Measurements from ENCODE around the gene NPAS3.

NPAS3 gene

GRCh38 chr14:33618361-33619105 is 679.9 kb downstream of the NPAS3 start:
- Histone ChIP-seq H3K27ac (ENCODE audit: poor library complexity, severe bottlenecking) (no peak overlapping the region), H3K9me3 (ENCODE audit: severe bottlenecking) (no peaks in the 10 kb centered on the region), H3K36me3 (ENCODE audit: low read depth) (no peaks in the 10 kb centered on the region), H3K27me3 (ENCODE audit: insufficient read depth, poor library complexity, severe bottlenecking) (no peaks in the 10 kb centered on the region), H3K4me1 (ENCODE audit: insufficient read depth, poor library complexity, severe bottlenecking) (peaks cover 14% of the 10 kb centered on the region), H3K4me3 (ENCODE audit: severe bottlenecking) (no peak overlapping the region)
- DNase-seq (ENCODE audit: low spot score) (no peak), ATAC-seq (ENCODE audit: low read depth) (no peak)
- no peak for TF ChIP-seq CTCF (IDR thresholded peaks at IDR 0.05; ENCODE audit: poor library complexity, severe bottlenecking)

- Histone ChIP-seq H3K4me3 (ENCODE audit: severe bottlenecking) (no peak overlapping the region), H3K9me3 (ENCODE audit: severe bottlenecking) (no peaks in the 10 kb centered on the region), H3K27me3 (ENCODE audit: insufficient read depth, poor library complexity, severe bottlenecking) (peaks cover 4% of the 10 kb centered on the region), H3K4me1 (ENCODE audit: insufficient read depth, poor library complexity, severe bottlenecking) (peaks cover 4% of the 10 kb centered on the region), H3K36me3 (ENCODE audit: low read depth) (no peaks in the 10 kb centered on the region), H3K27ac (ENCODE audit: poor library complexity, severe bottlenecking) (no peak overlapping the region)
- DNase-seq (ENCODE audit: low spot score) = no peak
- no peak for ATAC-seq (ENCODE audit: low read depth)
- no peak for TF ChIP-seq CTCF (IDR thresholded peaks at IDR 0.05; ENCODE audit: poor library complexity, severe bottlenecking)
Measured at GRCh38 chr14:33622496-33622895, 683.8 kb downstream of the NPAS3 start.

- Histone ChIP-seq H3K4me3 (ENCODE audit: severe bottlenecking) (no peak overlapping the region), H3K27me3 (ENCODE audit: insufficient read depth, poor library complexity, severe bottlenecking) (peaks cover 3% of the 10 kb centered on the region), H3K9me3 (ENCODE audit: severe bottlenecking) (no peaks in the 10 kb centered on the region), H3K36me3 (ENCODE audit: low read depth) (no peaks in the 10 kb centered on the region), H3K27ac (ENCODE audit: poor library complexity, severe bottlenecking) (no peak overlapping the region), H3K4me1 (ENCODE audit: insufficient read depth, poor library complexity, severe bottlenecking) (no peaks in the 10 kb centered on the region)
- no peak for TF ChIP-seq CTCF (IDR thresholded peaks at IDR 0.05; ENCODE audit: poor library complexity, severe bottlenecking)
- DNase-seq (ENCODE audit: low spot score) = no peak
- no peak for ATAC-seq (ENCODE audit: low read depth)
Measured at GRCh38 chr14:33629792-33630191, 691.1 kb downstream of the NPAS3 start.

- DNase-seq (ENCODE audit: low spot score) = no peak
- Histone ChIP-seq H3K27me3 (ENCODE audit: insufficient read depth, poor library complexity, severe bottlenecking) (no peaks in the 10 kb centered on the region), H3K36me3 (ENCODE audit: low read depth) (no peaks in the 10 kb centered on the region), H3K4me1 (ENCODE audit: insufficient read depth, poor library complexity, severe bottlenecking) (no peaks in the 10 kb centered on the region), H3K9me3 (ENCODE audit: severe bottlenecking) (no peaks in the 10 kb centered on the region), H3K27ac (ENCODE audit: poor library complexity, severe bottlenecking) (no peak overlapping the region), H3K4me3 (ENCODE audit: severe bottlenecking) (no peak overlapping the region)
- TF ChIP-seq CTCF (IDR thresholded peaks at IDR 0.05; ENCODE audit: poor library complexity, severe bottlenecking) = no peak
- ATAC-seq (ENCODE audit: low read depth) = no peak
Measured at GRCh38 chr14:33631021-33631420, 692.3 kb downstream of the NPAS3 start.

GRCh38 chr14:33631441-33631840 is 692.8 kb downstream of the NPAS3 start:
- Histone ChIP-seq H3K9me3 (ENCODE audit: severe bottlenecking) (no peaks in the 10 kb centered on the region), H3K4me3 (ENCODE audit: severe bottlenecking) (no peak overlapping the region), H3K27me3 (ENCODE audit: insufficient read depth, poor library complexity, severe bottlenecking) (no peaks in the 10 kb centered on the region), H3K36me3 (ENCODE audit: low read depth) (no peaks in the 10 kb centered on the region), H3K27ac (ENCODE audit: poor library complexity, severe bottlenecking) (no peak overlapping the region), H3K4me1 (ENCODE audit: insufficient read depth, poor library complexity, severe bottlenecking) (no peaks in the 10 kb centered on the region)
- no peak for ATAC-seq (ENCODE audit: low read depth)
- no peak for DNase-seq (ENCODE audit: low spot score)
- TF ChIP-seq CTCF (IDR thresholded peaks at IDR 0.05; ENCODE audit: poor library complexity, severe bottlenecking) = no peak
